HG03469 (cell line): Measurements from ENCODE around the gene OCIAD2.
"Not testable (repeated sequence)": the region's sequence is repeated elsewhere in the genome, so short reads cannot be mapped to it uniquely, and the experiment has no call there.

Source experiments
- ATAC-seq: cut with Tn5 transposase; IDR thresholded peaks from one replicate; pipeline ENCODE4 v1.9.1; 2021; ENCODE audit warnings: mild to moderate bottlenecking, moderate library complexity, moderate number of reproducible peaks; ENCODE audit not compliant: unreplicated experiment

OCIAD2 gene

DNA sequence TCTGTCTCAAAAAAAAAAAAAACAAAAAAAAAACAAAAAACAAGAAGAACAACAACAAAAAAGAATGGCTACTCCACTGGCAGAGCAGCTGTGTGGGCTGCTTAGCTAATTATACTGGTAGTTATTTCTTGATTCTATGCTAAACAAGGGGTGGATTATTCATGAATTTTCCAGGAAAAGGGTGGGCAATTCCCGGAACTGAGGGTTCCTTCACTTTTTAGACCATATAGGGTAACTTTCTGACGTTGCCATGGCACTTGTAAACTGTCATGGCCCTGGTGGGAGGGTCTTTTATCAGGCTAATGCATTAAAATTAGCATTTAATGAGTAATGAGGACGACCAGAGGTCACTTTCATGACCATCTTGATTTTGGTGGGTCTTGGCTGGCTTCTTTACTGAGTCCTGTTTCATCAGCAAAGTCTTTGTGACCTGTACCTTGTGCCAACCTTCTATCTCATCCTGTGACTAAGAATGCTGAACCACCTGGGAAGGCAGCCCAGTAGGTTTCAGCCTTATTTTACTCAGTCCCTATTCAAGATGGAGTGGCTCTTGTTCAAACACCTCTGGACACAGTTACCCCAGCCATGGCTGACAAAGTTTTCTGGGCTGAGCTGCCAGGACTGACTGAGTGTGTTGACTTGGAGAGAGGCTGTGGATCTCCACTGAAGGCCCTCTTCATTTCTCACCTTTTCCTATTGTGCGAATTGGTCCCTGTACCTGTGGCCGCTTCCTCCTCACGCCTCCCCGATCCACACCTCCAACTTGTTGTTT, 1.3 kb upstream of the OCIAD2 start:
- no peak for ATAC-seq

DNA sequence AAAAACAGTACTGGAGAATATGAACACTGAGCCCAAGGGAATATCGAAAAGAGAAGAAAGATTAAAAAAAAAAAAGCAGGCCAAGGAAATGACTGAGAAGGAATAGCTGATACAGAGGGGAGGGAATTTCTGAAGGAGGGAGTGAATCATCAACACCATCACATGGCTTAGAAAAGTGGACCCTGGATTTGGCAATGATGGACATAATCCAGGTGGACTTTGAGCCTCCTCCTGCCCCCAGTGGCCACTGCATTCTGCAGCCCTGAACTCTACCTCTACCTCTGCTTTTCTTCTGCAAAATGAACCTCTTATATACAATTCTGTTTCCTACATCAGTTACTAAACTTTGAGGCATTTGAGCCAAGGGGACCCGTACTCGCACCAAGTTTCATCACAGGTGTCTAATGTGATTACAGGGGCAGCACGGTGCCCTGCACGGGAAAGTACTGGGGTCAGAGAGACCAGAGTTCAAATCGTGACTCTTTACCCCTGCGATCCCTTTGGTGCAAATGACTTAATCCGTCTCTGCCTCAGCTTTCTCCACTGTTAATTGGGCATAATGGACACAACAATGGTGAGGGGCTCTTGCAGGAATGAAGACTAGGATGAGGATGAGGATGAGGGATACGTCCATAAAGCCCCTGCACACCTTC, 1.1 kb downstream of the OCIAD2 start:
- ATAC-seq, result no peak

- ATAC-seq, result no peak
These were observed 1.9 kb downstream of the OCIAD2 start for GRCh38 chr4:48904541-48905142.

GRCh38 chr4:48904101-48904500, 2.5 kb downstream of the OCIAD2 start:
- ATAC-seq, result no peak

- no peak for ATAC-seq
These were observed 4.3 kb downstream of the OCIAD2 start for GRCh38 chr4:48902266-48902665.

GRCh38 chr4:48901196-48901595, 5.4 kb downstream of the OCIAD2 start:
- ATAC-seq, result no peak

DNA sequence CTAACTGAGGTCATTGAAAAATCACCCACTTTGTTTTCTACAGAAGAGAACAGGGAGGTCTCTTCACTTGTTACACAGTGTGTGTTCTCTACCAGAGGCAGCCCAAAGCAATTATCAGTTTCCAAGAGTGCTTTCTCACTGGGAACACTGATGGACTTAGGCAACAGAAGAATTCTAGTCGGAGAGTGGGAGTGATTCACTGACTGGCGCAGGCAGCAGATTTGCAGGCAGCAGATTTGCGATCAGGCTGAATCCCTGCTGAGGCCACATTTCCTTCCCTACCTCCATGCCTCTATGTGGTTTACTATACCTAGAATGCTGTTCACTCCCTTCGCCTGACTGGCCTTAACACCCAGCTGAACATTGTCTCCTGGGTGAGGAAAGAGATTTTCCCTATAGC, 6.6 kb downstream of the OCIAD2 start:
- no peak for ATAC-seq

GRCh38 chr4:48899432-48899749, 7.2 kb downstream of the OCIAD2 start:
- ATAC-seq, result peak; percentile 16

- peak; percentile 72 for ATAC-seq
These were observed 7.7 kb downstream of the OCIAD2 start for GRCh38 chr4:48898733-48899431.

DNA sequence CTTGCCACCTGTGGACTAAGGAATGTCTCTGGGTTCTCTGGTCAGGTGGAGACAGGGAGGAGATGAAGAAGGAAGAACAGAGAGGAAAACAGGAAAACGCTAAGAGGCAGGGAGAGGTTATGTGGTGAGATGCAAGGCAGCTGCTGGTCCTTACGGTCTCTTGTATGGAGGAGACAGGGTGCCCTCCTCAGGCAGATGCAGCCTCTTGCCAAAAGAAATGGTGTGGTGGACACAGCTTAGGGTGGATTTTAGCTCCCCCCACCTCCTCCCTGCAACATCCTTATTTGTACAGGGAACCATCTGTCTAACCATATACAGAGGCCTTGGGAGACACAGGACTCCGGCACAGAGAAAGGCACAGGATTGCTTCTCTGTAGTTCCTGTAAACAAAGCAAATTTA, 9.7 kb downstream of the OCIAD2 start:
- ATAC-seq, result no peak

DNA sequence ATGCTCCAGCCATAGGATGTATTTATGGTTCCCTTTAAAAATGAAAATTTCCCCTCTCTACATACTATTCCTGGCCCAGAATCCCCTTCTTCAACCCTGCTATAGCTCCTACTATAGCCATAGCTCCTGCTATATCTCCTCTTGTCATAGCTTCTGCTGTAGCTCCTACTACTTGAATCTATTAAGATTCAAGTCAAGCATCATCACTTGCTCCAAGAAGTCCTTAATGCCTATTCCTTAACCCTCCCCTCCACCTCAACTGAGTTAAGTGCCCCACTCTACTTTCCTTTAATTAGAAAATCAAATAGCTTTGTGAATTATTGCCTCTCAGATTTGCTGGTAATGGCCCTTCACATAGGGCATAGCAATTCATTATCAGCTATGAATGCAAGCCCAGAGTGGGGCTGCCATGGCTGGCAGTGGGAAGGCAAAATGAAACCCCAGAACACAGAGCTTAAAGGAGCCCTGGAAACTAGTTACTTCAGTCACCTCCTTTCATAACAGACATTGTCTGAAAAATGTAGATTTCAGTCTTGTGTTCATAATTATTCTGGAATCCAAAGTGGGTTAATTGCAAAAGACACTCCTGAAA, 15.4 kb downstream of the OCIAD2 start:
- ATAC-seq, result no peak

DNA sequence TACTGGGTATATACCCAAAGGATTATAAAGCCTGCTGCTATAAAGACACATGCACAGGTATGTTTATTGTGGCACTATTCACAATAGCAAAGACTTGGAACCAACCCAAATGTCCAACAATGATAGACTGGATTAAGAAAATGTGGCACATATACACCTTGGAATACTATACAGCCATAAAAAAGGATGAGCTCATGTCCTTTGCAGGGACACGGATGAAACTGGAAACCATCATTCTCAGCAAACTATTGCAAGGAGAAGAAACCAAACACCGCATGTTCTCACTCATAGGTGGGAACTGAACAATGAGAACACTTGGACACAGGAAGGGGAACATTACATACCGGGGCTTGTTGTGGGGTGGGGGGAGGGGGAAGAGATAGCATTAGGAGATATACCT, 16.8 kb downstream of the OCIAD2 start:
- not testable (repeated sequence) for ATAC-seq

- ATAC-seq, result not testable (repeated sequence)
These were observed 24.9 kb downstream of the OCIAD2 start for GRCh38 chr4:48881646-48882045.

- no peak for ATAC-seq
These were observed 26.8 kb downstream of the OCIAD2 start for GRCh38 chr4:48879561-48880442.

DNA sequence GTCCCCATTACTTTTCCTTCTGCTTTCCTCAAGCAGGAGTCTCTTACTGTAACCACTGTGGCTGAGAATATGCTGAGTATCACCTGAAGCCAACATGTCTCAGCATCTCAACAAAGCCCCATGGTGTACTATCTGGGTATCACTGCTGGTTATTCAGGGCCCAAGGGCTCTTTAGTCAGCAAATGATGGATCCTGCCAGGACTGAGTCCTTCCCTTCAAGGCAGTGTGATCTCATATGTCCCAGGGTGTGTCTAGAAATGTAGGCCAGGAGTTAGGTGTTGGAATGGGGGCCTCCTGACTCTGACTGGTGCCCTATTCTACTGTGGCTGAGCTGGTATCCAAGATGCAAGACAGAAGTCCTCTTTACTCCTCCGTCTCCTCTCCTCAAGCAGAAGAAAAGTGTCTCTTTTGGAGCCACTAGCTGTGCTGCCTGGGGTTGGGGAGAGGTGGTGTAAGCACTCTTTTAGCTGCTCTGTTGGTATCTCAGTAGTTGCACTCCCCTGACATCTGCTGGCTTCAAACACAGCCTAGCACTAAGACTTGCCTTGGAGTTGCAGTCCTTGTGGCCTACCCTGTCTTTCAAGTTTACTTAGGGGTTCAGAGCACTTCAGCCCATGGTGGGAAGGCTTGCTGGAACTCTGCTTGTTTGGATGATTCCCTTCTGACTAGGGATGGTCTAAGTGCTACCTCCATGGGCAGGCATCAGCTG, 28.6 kb downstream of the OCIAD2 start:
- no peak for ATAC-seq

- ATAC-seq, result not testable (repeated sequence)
These were observed 41.9 kb downstream of the OCIAD2 start for GRCh38 chr4:48864696-48865095.

DNA sequence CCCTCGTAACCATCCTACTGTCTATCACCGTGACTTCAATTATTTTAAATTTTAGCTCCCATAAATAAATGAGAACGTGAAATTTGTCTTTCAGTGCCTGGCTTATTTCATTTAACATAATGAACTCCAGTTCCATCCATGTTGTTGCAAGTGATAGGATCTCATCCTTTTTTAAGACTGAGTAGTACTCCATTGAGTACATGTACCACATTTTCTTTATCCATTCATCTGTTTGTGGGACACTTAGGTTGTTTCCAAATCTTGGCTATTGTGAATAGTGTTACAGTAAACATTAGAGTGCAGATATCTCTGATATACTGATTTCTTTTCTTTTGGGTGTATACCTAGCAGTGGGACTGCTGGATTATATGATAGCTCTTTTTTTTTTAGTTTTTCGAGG, 42.8 kb downstream of the OCIAD2 start:
- no peak for ATAC-seq

DNA sequence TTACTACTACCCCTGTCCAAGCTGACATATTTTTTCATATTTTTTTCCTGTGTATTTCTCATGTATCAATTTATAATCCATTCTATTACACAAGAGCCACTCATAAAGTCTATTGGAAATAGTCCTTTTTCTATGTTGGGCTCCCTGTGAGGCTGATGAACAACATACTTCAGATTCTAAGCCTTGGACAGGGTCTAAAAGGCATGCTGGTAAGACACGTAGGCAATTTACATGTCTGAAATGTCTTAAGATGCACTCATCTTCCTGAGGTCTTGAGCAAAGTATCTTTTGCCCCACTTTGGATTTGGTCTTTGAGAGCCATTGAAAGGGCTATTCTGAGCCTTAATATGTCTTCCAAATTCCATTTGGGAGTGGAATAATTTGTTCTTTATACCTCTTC, 43.9 kb downstream of the OCIAD2 start:
- no peak for ATAC-seq

DNA sequence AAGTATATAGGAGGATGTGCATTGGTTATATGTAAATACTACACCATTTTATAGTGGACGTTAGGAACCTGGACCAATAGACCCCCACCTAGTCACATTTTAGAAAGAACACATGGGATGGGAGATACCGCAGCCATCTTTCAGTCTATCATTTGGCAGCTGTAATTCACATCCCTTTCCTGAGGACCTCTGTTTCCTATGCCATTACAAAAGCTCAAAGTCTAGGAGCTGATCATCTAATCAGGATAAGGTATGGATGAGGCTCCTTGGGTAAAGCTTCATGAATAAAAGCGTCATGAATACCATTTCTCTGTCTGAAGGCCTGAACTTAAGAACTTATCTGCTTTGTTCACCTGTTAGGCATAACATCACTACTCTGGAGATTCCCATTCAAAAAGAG, 44.5 kb downstream of the OCIAD2 start:
- ATAC-seq, result no peak

GRCh38 chr4:48858130-48858529, 48.4 kb downstream of the OCIAD2 start:
- ATAC-seq, result no peak
